Neural crest cell (in vitro differentiated cells): ENCODE data around the gene ZIC5. TPM values are rescaled to one million over a fixed set of nuclear protein-coding genes. Genes with fewer than 3 reads are reported as not detected.

Experiments used
- DNase-seq: peaks from one replicate; pipeline ENCODE4 v3.0.0; 2021; ENCODE audit warnings: low read depth, mixed read lengths, low spot score
- H3K27ac Mint-ChIP-seq: one replicate; pipeline ENCODE4 v1.8.0; 2021; ENCODE audit warnings: mild to moderate bottlenecking, mixed read lengths; ENCODE audit not compliant: unreplicated experiment
- H3K27me3 Mint-ChIP-seq: 2 replicates; pipeline ENCODE4 v1.8.0; 2021; ENCODE audit warnings: low read depth, mild to moderate bottlenecking, mixed read lengths
- H3K36me3 Mint-ChIP-seq: 2 replicates; pipeline ENCODE4 v1.8.0; 2021; ENCODE audit warnings: low read depth, mild to moderate bottlenecking, mixed read lengths
- H3K4me1 Mint-ChIP-seq: 2 replicates; pipeline ENCODE4 v1.8.0; 2021; ENCODE audit warnings: mixed read lengths
- H3K4me3 Mint-ChIP-seq: one replicate; pipeline ENCODE4 v1.8.0; 2021; ENCODE audit warnings: mild to moderate bottlenecking, mixed read lengths
- H3K9me3 Mint-ChIP-seq: 2 replicates; pipeline ENCODE4 v1.8.0; 2021; ENCODE audit warnings: mixed read lengths
- total RNA-seq: library from RNA; stranded (reverse); gene quantifications from 2 replicates; pipeline ENCODE4 v1.2.1, GENCODE V29; 2021
- TF ChIP-seq, protein P1 (sequence below): fragments of 200-600 bp; sonication (generic); conservative IDR thresholded peaks from 2 replicates; pipeline ENCODE4 v1.5.0; 2021; ENCODE audit warnings: antibody characterized with exemption, mild to moderate bottlenecking

Gene ZIC5
- total RNA-seq, 1 donor from 2014 or later: 6.7 TPM

GRCh38 chr13:99970651-99971575 lies 654 bp downstream of the ZIC5 start:
- Mint-ChIP-seq H3K36me3 (peaks cover 4% of the 10 kb centered on the region), H3K4me3 (peak overlapping the region; percentile 89), H3K9me3 (peaks cover under 1% of the 10 kb centered on the region), H3K4me1 (peaks cover 33% of the 10 kb centered on the region), H3K27ac (no peak overlapping the region), H3K27me3 (peaks cover 83% of the 10 kb centered on the region)
- TF ChIP-seq, protein P1, sequence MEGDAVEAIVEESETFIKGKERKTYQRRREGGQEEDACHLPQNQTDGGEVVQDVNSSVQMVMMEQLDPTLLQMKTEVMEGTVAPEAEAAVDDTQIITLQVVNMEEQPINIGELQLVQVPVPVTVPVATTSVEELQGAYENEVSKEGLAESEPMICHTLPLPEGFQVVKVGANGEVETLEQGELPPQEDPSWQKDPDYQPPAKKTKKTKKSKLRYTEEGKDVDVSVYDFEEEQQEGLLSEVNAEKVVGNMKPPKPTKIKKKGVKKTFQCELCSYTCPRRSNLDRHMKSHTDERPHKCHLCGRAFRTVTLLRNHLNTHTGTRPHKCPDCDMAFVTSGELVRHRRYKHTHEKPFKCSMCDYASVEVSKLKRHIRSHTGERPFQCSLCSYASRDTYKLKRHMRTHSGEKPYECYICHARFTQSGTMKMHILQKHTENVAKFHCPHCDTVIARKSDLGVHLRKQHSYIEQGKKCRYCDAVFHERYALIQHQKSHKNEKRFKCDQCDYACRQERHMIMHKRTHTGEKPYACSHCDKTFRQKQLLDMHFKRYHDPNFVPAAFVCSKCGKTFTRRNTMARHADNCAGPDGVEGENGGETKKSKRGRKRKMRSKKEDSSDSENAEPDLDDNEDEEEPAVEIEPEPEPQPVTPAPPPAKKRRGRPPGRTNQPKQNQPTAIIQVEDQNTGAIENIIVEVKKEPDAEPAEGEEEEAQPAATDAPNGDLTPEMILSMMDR: no peak
- no peak for DNase-seq

DNA sequence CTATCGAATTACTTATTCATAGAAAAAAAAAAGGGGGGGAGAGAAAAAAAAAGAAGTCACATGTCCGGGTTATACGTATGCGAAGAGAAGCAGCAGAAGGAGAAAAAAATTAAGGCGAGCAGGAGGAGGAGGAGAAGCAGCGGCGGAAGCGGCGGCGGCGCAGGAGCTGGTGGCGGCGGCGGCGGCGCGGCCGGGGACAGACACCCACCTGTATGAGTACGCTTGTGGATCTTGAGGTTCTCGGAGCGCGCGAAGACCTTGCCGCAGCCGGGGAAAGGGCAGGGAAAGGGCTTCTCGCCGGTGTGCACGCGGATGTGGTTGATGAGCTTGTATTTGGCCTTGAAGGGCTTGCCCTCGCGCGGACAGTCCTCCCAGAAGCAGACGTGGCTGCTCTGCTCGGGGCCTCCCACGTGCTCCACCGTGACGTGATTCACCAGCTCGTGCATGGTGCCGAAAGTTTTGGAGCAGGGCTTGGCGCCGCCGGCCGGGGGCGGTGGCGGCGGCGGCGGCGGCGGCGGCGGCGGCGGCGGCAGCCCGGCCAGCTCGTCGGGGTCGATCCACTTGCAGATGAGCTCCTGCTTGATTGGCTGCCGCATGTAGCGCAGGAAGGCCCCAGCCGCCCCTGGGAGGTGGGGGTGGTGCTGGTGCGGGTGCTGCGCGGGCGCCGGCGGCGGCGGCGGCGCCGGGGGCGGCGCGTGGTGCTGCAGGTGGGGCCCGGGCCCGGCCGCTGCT lies 1.5 kb downstream of the ZIC5 start:
- no peak for DNase-seq
- Mint-ChIP-seq H3K4me3 (peak overlapping the region; percentile 91), H3K4me1 (peaks cover 38% of the 10 kb centered on the region), H3K27ac (no peak overlapping the region), H3K9me3 (no peaks in the 10 kb centered on the region), H3K36me3 (peaks cover 3% of the 10 kb centered on the region), H3K27me3 (peaks cover 82% of the 10 kb centered on the region)
- TF ChIP-seq, protein P1: no peak

DNA sequence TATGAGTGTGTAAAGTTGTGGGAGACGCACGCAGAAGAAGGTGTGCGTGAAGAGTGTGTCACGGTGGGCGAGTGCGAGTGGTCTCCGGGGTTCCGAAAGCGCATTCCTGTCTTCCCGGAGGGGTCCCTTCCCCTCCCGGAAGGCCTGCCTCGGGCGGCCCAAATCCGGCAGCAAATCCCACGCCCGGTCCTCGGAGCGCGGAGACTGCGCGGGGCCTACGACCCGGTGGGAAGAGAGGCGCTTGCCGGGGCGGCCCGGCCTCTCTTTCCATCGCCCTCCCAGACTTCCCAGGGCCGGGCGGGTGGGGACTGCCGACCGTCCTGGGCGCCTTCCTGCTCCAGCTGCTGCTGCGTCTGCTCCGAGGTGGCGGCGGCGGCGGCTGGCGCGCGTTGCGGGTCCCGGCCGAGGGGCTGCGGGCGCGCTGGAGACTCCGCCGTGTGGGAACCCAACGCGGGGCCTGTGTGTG lies 2.1 kb downstream of the ZIC5 start:
- H3K9me3 Mint-ChIP-seq: no peaks in the 10 kb centered on the region
- H3K4me3 Mint-ChIP-seq: peak overlapping the region; percentile 91
- H3K27ac Mint-ChIP-seq: peak overlapping the region; percentile 93
- TF ChIP-seq, protein P1: no peak
- peaks cover 38% of the 10 kb centered on the region for H3K4me1 Mint-ChIP-seq
- peaks cover 3% of the 10 kb centered on the region for H3K36me3 Mint-ChIP-seq
- H3K27me3 Mint-ChIP-seq: peaks cover 79% of the 10 kb centered on the region
- DNase-seq: no peak

DNA sequence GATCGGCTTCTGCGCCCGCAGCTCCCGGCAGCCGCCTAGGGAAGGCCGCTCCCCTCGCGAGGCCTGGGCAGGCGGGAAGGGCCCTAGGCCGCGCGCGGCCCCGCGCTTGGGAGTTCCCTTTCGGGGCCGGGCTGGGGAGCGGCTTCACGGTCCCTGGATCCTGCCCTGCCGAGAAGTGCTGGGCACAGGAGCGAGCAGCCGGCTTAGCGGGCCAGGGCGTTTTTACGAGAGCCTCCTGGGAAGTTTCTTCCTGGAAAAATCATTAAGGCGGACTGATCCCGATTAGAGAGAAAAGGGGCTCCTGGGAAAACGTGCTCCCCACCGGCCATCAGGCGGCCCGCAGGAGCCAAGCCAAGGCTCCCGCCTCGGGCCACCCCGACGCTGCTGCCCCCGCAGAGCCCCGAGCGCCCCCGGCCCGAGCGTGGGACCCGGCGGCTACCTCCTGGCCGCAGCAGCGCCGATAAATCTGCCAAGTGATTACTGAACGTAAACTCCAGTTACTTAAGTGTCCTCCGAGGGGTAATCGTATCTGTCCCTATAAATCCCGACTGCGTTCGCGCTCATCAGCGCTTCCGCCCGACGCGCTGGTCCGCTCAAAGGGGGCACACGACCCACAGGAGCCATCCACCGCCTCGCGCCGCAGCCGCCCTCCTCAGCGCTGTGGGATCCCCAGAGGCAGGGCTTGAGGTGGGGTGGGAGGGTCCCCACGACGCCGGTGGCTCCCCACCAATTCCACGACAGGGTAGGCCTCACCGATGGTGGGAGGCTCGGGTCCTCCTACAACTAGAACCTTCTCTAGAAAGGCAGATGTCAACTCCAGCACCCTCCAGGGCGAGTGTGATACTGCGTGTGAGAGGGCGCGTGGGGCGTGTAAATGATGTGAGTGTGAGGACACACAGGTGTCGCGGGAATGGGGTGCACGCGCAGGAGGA lies 2.8 kb downstream of the ZIC5 start:
- H3K4me1 Mint-ChIP-seq: peaks cover 44% of the 10 kb centered on the region

More for the DNA sequence above, 2.8 kb downstream of the ZIC5 start:
- H3K36me3 Mint-ChIP-seq: peaks cover 3% of the 10 kb centered on the region
- peak overlapping the region; percentile 88 for H3K4me3 Mint-ChIP-seq
- TF ChIP-seq, protein P1: no peak
- H3K27ac Mint-ChIP-seq: peak overlapping the region; percentile 93
- DNase-seq: no peak
- peaks cover 79% of the 10 kb centered on the region for H3K27me3 Mint-ChIP-seq
- H3K9me3 Mint-ChIP-seq: no peaks in the 10 kb centered on the region
